Measurements from ENCODE around the gene SBK2.

The SBK2 gene

DNA sequence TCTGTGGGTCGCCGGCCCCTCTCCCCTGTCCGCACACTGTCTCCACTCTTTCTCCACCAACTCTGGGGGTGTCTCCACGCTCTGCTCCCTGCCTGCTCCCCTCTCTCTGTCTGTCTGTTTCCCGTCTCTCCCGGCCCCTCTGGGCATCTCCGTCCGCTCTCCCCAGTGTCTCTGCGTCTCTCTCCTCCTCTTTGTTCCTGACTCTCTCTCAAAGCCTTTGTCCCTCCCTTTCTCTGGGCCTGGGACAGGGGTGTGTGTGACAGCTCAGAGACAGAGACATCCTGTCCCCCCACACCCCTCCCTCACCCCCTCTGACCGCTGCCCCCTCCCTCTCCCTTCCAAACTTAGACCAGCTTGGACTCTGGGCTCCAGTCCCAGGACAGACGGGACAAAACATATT lies 9.1 kb upstream of the SBK2 start:
- Mint-ChIP-seq H3K4me3 (no peak overlapping the region), H3K9me3 (no peaks in the 10 kb centered on the region), H3K27ac (no peak overlapping the region), H3K4me1 (ENCODE audit: low read depth) (no peaks in the 10 kb centered on the region), H3K27me3 (ENCODE audit: low read depth) (peaks cover 10% of the 10 kb centered on the region), H3K36me3 (ENCODE audit: low read depth) (no peaks in the 10 kb centered on the region)

DNA sequence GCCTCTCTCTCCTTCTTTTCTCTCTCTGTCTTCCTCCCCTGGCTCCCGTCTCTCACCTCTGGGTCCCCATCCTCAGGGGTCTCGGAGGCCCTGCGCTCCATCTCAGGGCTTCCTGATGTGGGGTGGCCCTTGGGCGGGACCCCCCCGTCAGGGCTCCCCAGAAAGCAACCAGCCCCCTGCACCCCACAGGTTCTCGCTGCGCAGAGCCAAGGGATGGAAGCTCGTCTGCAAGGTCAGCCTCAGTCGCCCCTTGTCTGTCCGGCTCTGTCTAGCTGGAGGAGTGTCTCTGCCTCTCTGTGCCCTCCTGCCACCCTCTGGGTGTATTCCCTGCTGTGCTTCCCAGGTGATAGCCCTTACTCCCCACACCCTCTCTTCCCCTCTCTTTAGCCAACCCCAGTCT lies 8.5 kb upstream of the SBK2 start, which contains the start of gene SBK3:
Gene SBK3, minus strand, starts transcription at position 101 of the 400 bp plus-strand sequence. Its CDS starts 0 bp downstream, at position 101.
- Mint-ChIP-seq H3K36me3 (ENCODE audit: low read depth) (no peaks in the 10 kb centered on the region), H3K27me3 (ENCODE audit: low read depth) (peaks cover 10% of the 10 kb centered on the region), H3K9me3 (no peaks in the 10 kb centered on the region), H3K27ac (no peak within 1 kb of the TSS), H3K4me1 (ENCODE audit: low read depth) (no peaks in the 10 kb centered on the region), H3K4me3 (no peak within 1 kb of the TSS)

DNA sequence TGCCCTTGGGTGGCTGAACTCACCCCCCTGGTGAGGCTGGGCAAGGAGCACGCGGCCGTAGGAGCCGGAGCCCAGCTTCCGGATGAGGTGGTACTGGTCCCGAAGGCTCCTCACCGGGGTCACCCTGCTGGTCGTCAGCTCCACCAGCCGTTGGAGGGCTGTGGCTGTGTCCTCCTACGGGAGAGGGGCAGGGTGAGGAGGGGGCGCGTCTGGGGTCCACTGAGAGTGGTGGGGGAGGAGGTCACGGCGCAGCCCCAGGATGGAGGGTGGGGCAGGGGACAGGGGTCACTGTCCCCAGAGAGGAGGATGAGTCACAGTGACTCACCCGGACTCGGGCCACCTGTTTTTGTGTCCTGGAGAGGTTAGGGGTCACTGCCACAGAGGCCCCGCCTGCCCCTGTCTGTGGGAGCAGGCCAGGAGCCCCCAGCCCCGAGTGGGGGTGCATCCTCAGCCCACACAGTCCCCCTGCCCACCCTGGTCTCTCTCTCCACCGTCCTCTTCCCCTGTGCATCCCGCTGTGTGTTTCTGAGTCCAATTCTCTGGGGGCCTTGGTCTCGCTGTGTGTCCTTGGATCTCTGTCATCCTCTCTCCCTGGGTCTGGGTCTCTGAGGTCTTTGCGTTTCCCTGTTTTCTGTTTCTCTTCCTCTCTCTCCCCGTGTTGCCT lies 8.0 kb upstream of the SBK2 start:
- Mint-ChIP-seq H3K27ac (no peak overlapping the region), H3K27me3 (ENCODE audit: low read depth) (peaks cover 10% of the 10 kb centered on the region), H3K36me3 (ENCODE audit: low read depth) (no peaks in the 10 kb centered on the region), H3K4me3 (no peak overlapping the region), H3K4me1 (ENCODE audit: low read depth) (no peaks in the 10 kb centered on the region), H3K9me3 (no peaks in the 10 kb centered on the region)

DNA sequence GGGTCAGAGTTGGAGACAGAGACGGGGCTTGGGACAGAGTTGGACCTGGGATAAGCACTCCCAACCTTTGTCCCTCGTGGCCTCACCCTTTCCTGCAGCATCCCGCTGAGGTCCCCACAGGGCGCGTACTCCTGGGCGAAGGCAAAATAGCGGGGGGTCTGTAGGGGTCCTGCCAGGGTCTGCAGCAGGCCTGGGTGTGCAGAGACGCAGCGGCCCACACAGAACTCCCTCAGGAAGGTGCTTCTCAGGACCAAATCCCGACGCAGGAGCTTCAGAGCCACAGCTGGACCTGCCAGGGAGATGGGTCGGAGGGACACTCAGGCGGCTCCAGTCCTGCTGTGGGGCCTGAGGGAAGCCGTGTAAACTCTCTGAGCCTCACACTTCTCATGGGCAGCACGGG lies 7.1 kb upstream of the SBK2 start:
- Mint-ChIP-seq H3K36me3 (ENCODE audit: low read depth) (no peaks in the 10 kb centered on the region), H3K27me3 (ENCODE audit: low read depth) (peaks cover 10% of the 10 kb centered on the region), H3K4me3 (no peak overlapping the region)

DNA sequence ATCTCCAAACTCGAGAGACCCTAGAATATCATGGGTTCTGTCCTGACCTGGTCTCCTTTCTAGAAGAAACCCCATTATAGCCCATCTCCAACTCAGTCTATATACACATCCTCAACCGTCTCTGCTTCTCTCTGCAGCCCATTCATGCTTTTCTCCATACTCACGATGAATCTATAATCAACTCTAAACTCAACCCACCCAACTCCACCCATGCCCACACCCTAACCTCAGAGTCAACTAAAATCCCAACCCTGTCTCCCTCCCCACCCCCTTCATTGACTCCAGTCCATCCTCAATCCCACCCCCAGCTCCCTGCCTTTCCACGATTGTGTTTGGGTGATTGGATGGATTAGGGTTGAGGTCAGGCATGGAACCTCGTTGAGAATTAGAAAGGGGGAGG lies 6.6 kb upstream of the SBK2 start:
- Mint-ChIP-seq H3K27me3 (ENCODE audit: low read depth) (peaks cover 10% of the 10 kb centered on the region), H3K4me3 (no peak overlapping the region), H3K4me1 (ENCODE audit: low read depth) (no peaks in the 10 kb centered on the region), H3K27ac (no peak overlapping the region), H3K36me3 (ENCODE audit: low read depth) (no peaks in the 10 kb centered on the region), H3K9me3 (no peaks in the 10 kb centered on the region)

More for the DNA sequence above, 7.1 kb upstream of the SBK2 start:
- Mint-ChIP-seq H3K4me1 (ENCODE audit: low read depth) (no peaks in the 10 kb centered on the region), H3K9me3 (no peaks in the 10 kb centered on the region), H3K27ac (no peak overlapping the region)

DNA sequence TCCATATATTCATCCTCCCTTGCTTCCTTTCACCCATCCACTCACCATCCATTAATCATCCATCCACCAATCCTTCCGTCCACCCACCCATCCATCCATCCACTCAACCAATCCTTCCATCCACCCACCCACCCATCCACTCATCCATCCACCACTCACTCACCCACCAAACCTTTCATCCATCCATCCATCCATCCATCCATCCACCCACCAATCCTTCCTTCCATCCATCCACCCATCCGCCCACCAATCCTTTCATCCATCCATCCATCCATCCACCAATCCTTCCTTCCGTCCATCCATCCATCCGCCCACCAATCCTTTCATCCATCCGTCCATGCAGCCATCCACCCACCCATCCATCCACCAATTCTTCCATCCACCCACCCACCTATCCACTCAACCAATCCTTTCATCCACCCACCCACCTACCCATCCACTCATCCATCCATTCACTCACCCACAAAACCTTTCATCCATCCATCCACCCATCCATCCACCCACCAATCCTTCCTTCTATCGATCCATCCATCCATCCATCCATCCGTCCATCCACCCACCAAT lies 5.4 kb upstream of the SBK2 start:
- H3K9me3 Mint-ChIP-seq = no peaks in the 10 kb centered on the region
- no peaks in the 10 kb centered on the region for H3K4me1 Mint-ChIP-seq (ENCODE audit: low read depth)
- H3K27me3 Mint-ChIP-seq (ENCODE audit: low read depth) = peaks cover 2% of the 10 kb centered on the region
- H3K4me3 Mint-ChIP-seq = no peak overlapping the region
- no peaks in the 10 kb centered on the region for H3K36me3 Mint-ChIP-seq (ENCODE audit: low read depth)
- H3K27ac Mint-ChIP-seq = no peak overlapping the region

DNA sequence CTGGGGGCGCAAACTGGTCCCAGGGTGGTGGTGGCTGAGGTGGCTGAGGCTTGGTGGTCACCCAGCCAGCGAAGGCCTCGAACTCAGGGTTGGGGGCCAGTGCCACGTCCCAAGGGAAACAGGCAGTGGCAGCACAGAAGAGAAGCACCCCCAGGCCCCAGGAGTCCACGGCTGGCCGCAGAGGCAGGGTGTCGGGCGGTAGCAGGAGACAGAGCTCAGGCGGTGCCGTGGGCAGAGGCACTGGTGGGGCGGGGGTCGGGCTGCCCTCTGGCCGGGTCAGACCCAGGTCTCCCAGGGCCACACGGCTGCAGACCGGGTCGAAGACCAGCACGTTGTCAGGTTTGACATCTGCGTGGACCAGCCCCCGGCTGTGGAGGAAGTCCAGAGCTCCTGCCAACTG lies 4.2 kb upstream of the SBK2 start:
- Mint-ChIP-seq H3K9me3 (no peaks in the 10 kb centered on the region), H3K36me3 (ENCODE audit: low read depth) (no peaks in the 10 kb centered on the region), H3K27me3 (ENCODE audit: low read depth) (no peaks in the 10 kb centered on the region), H3K4me1 (ENCODE audit: low read depth) (no peaks in the 10 kb centered on the region), H3K4me3 (no peak overlapping the region), H3K27ac (no peak overlapping the region)

DNA sequence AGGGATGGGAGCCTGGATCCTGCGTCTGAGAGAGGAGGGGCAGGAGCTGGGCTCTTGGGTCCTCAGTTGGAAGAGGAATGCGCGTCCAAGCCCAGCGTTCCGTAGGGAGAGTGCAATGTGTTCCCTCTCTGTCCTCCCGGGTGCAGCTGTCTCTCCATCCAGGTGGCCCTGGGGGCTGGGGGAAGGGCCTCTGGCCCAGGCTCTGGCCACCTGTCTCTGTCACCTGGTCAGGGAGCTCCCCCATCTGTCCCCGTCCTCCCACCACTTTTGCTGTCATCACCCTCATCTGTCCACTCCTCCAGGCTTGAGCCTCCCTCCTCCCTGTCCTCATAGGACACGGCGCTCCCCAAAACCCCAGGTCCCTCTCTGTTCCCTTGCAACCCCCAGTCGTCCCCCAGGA lies 3.7 kb upstream of the SBK2 start:
- Mint-ChIP-seq H3K4me3 (no peak overlapping the region), H3K36me3 (ENCODE audit: low read depth) (no peaks in the 10 kb centered on the region), H3K27ac (no peak overlapping the region), H3K9me3 (no peaks in the 10 kb centered on the region), H3K27me3 (ENCODE audit: low read depth) (no peaks in the 10 kb centered on the region), H3K4me1 (ENCODE audit: low read depth) (no peaks in the 10 kb centered on the region)

DNA sequence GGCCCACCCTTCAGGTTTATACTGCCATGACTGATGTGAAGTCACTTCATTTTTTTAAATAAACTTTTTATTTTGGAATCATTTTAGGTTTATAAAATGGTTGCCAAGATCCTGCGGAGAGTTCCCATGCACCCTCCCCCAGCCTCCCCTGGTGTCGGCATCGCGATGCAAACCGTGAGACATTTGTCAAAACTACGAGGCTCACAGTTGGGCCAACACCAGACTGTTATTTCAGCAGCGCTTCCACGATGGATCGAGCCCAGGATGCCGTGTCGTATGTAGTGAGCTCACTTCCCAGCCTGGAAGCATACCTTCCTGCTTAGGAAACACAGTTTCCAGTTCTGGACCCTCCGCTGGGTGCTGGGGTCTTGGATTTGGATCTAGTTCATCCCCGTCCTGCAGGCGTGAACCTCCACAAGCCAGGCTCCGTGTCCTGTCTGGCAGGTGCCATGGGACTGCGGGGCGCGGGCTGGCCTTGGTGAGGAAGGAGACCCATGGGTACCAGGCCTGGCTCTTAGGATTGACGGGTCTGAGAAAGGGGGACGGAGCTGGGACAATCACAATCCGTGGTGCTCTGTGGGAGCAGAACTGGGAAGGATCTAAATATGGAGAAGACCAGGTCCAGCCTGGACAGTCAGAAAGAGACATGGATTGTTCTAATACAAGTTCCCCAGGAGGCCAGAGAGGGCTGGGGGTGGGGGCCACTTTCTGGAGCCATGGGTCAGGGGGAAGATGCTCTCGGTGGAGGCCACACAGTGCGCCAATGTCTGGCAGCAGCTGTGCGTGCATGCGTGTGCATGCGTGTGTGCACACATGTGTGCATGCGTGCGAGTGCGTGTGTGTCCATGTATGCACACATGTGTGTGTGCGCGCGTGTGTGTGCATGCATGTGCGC lies 2.4 kb upstream of the SBK2 start:
- Mint-ChIP-seq H3K9me3 (no peaks in the 10 kb centered on the region), H3K4me1 (ENCODE audit: low read depth) (no peaks in the 10 kb centered on the region), H3K27ac (no peak overlapping the region), H3K36me3 (ENCODE audit: low read depth) (no peaks in the 10 kb centered on the region), H3K4me3 (no peak overlapping the region), H3K27me3 (ENCODE audit: low read depth) (no peaks in the 10 kb centered on the region)

DNA sequence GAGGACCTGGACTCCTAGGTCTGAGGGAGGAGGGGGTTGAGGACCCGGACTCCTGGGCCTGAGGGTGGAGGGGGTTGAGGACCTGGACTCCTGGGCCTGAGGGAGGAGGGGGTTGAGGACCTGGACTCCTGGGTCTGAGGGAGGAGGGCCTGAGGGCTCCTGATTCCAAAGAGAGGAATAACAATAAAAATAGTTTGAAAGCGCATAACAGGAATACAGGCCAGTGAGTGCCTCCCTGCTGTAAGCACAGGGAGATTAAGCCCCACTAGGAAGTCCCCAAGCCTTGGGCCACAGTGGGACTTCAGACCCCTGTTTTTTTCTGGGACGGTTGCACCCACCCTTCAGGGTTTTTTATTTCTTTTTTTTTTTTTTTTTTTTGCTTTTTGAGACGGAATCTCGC lies 1.2 kb upstream of the SBK2 start:
- no peaks in the 10 kb centered on the region for H3K9me3 Mint-ChIP-seq
- H3K36me3 Mint-ChIP-seq (ENCODE audit: low read depth) = no peaks in the 10 kb centered on the region
- no peak overlapping the region for H3K27ac Mint-ChIP-seq
- no peak overlapping the region for H3K4me3 Mint-ChIP-seq
- H3K27me3 Mint-ChIP-seq (ENCODE audit: low read depth) = no peaks in the 10 kb centered on the region
- no peaks in the 10 kb centered on the region for H3K4me1 Mint-ChIP-seq (ENCODE audit: low read depth)

DNA sequence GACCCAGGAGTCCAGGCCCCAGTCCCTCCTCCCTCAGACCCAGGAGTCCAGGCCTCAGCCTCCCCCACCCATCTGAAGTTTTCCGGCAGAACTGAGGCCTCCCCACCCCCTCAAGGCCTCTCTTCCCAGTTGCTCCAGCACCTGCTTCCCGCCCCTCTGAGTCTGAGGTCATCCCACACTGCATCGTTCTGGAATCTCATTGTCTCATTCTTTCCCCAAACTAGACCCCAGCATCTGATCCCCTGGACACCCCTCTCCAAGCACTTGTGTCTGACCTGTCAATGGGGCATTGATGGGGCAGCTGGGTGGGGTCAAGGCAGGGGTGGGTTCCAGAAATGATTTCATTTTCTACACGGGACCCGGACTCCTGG lies 793 bp upstream of the SBK2 start:
- Mint-ChIP-seq H3K4me3 (no peak overlapping the region), H3K36me3 (ENCODE audit: low read depth) (no peaks in the 10 kb centered on the region), H3K9me3 (no peaks in the 10 kb centered on the region), H3K4me1 (ENCODE audit: low read depth) (no peaks in the 10 kb centered on the region), H3K27ac (no peak overlapping the region), H3K27me3 (ENCODE audit: low read depth) (no peaks in the 10 kb centered on the region)

DNA sequence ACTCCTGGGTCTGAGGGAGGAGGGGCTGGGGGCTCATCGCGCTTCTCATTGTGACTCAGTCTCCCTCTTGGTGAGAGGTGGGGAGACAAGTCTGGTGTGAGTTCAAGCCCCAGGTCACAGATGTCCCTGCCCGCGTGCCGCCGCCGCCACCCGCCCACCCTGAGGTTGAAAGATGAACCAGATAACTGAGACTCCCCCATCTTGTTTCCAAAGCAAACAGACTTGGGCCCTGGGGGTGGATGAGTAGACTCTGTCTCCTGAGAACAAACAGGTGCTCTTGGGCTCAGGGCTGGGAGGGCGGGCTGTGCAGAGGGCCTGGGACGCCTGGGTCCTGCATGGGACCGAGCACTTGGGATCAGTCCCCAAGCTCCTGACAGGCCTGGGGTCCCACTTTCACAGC lies 567 bp downstream of the SBK2 start:
- H3K4me3 Mint-ChIP-seq = no peak overlapping the region
- H3K36me3 Mint-ChIP-seq (ENCODE audit: low read depth) = no peaks in the 10 kb centered on the region
- H3K9me3 Mint-ChIP-seq = no peaks in the 10 kb centered on the region
- H3K27ac Mint-ChIP-seq = no peak overlapping the region
- H3K4me1 Mint-ChIP-seq (ENCODE audit: low read depth) = no peaks in the 10 kb centered on the region
- H3K27me3 Mint-ChIP-seq (ENCODE audit: low read depth) = no peaks in the 10 kb centered on the region

DNA sequence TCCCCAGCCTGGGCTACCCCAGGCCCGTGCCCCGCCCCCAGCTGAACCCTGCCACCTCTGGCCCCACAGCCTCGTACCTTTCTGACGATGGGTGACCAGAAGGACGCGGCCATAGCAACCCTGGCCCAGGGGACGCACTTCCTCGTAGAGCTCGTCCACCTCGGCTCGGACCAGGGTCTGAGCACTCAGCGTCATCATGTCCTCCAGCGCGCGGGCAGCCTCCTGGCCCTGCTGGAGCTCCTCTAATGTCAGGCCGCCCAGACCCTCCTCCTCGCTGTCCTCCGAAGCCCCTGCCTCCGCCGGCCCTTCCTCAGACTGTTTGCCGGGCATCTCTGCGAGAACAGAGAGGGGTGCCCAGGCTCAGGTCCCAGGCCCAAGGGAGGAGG lies 975 bp downstream of the SBK2 start:
- Mint-ChIP-seq H3K36me3 (ENCODE audit: low read depth) (no peaks in the 10 kb centered on the region), H3K4me3 (no peak overlapping the region), H3K4me1 (ENCODE audit: low read depth) (no peaks in the 10 kb centered on the region), H3K27me3 (ENCODE audit: low read depth) (no peaks in the 10 kb centered on the region), H3K27ac (no peak overlapping the region), H3K9me3 (no peaks in the 10 kb centered on the region)

DNA sequence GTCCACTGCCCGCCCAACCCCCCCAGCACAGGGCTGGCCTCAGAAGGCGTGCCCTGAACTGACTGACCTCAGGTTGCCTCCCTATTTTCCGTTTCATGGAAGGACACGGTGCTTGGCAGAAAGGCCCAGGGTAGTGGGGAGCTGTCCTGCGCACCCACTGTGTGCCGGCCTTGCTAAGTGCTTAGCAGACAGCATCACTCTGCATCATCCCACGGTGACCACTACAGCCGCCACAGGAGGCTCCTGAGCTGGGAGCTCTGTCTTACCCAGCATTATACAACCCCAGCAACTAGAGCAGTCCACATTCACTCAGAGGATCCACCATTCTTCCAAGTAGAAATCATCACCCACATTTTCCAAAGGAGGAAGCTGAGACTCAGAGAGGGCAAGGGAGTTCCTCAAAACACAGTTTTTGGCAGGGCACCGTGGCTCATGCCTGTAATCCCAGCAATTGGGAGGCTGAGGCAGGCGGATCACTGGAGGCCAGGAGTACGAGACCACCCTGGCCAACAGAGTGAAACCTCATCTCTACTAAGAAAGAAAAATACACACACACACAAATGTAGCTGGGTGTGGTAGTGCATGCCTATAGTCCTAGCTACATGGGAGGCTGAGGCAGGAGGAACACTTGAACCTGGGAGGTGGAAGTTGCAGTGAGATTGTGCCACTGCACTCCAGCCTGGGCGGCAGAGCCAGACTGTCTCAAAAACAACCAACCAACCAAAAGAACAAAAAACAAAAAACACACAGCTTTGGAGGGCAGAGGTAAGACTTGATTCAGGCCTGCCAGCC lies 1.6 kb downstream of the SBK2 start:
- Mint-ChIP-seq H3K4me3 (no peak overlapping the region), H3K36me3 (ENCODE audit: low read depth) (no peaks in the 10 kb centered on the region)

More for the DNA sequence above, 1.6 kb downstream of the SBK2 start:
- H3K4me1 Mint-ChIP-seq (ENCODE audit: low read depth) = no peaks in the 10 kb centered on the region
- no peak overlapping the region for H3K27ac Mint-ChIP-seq
- H3K9me3 Mint-ChIP-seq = no peaks in the 10 kb centered on the region
- H3K27me3 Mint-ChIP-seq (ENCODE audit: low read depth) = no peaks in the 10 kb centered on the region

Measured in T-helper 1 cell treated with Interleukin-12 subunit alpha and Interleukin-12 subunit beta and Interleukin-4 antibody, amounts not matched to agents 30 μg/mL and 1 μg/mL, for 36 hours (primary cell).